NCI-H1092 treated with DMSO at 0.1 percent for 48 hours (cell line): ENCODE measurements around the gene RAB11A.
A peak's percentile ranks its signal among the peaks of the same experiment; 100 is the strongest.

Experiments used
- DNase-seq: peaks from one replicate; lab custom pipeline; 2025; lab: John Stamatoyannopoulos, UW

The RAB11A gene

GRCh38 chr15:65869126-65869953, at the start of gene RAB11A:
Gene RAB11A (plus strand): TSS chr15:65869491. CDS start chr15:65869586, 95 bp downstream.
- peak; percentile 91 for DNase-seq

DNA sequence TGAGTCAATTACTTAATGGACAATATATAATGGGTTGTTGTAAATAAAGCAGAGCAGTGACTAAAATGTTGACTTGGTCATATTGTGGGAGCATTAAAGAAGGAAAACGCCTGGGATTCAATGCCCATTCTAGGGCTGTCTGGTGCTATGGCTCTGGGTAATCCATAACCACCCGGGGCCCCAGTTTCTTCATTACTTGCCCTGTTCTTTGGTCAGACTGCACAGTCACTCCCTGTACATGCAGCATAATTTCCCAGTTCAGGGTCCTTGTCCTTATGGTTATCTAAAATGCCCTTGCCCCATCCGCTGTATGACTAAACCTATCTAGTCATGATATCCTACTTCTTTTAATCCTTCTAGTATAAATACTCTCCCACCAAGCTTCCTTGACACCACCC, 49.7 kb upstream of the RAB11A start:
- peak; percentile 6 for DNase-seq

GRCh38 chr15:65821070-65821469, 48.2 kb upstream of the RAB11A start:
- DNase-seq, result no peak

DNA sequence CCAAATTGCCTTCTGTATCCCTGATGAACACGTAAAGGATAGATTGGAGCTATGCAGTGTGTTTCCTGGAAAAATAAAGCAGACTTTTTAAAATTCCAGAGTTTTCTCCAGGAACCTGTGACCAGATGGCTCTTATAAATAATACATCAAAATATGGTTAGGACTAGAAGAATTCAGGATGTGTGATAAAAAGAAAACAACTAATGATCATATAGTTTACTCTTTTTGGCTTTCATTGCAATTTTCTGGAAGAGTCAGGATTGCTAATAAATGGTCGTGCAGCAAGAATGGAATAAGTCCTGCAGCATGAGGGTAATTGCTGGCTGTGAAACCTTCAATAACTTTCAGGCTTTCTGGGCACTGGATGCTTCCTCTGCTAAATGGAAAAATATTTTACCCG, 47.0 kb upstream of the RAB11A start:
- no peak for DNase-seq

DNA sequence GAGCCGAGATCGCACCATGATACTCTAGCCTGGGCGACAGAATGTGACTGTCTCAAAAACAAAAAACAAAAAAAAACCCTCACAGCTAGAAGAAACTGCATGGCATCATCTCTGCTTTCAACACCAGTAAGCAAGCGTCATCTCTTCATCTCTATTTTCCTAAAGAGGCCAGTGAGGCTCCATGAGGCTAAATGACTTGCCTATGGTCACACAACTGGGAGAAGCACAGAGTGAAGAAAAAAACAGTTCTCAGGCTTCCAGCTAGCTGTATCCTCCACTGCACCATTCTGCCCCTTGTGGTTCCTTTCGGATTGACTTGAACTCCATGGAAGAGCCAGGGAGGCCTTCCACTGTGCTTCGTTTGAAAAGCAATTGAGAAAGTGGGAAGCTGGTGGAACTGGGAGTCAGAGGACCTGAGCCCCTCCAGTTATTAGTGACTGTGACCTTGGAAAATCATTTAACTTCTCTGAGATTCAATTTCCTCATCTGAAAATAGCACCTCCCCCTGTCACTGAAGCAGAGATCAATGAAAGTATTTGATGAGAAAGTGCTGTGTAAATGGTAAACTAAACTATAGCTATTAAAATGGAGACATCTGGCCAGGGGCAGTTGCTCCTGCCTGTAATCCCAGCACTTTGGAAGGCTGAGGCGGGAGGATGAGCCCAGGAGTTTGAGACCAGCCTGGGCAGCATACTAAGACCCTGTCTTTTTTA, 45.1 kb upstream of the RAB11A start:
- DNase-seq, result peak; percentile 44

DNA sequence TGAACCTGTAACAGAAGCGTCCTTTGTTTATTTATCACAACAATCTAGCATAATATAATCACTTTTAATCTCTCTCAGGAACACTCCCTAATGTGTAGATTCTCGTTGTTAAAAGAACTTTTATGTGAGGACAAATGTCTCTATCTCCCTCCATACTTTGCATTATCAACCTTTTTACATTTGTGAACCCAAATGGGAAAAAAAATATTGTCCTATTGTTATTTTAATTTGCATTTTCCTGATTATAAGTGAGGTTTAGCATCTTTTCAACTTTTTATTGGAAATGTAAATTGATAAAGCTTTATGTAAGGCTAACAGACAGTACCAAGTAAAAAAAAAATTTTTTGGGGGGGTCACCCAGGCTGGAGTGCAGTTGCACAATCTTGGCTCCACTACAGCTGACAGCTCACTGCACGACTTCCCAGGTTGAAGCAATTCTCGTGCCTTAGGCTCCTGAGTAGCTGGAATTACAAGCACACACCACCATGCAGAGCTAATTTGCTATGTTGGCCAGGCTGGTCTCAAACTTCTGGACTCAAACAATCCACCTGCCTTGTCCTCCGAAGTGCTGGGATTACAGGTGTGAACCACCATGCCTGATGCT, 44.2 kb upstream of the RAB11A start:
- no peak for DNase-seq

DNA sequence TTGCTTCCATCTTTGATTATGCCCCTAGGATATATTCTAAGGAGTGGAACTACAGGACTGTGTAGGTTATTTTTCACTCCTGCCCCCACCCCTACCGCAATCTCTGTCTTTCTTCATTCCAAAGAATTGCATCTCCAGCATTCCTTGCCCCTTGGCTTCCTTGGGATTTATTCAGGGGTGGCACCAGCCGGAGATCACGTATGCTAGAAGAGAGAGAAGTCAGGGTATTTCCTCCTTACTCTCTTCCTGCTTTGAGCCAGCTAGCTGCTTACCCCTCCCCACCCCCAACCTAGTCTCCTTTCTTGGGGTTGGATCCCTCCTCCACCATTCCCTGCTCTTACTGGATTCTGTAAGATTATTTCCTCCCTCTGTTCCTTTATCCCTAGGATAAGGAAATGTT, 42.2 kb upstream of the RAB11A start:
- DNase-seq, result no peak

- DNase-seq, result no peak
Measured at GRCh38 chr15:65828585-65828984, 40.7 kb upstream of the RAB11A start.

- peak; percentile 43 for DNase-seq
Measured at GRCh38 chr15:65829130-65829764, 40.0 kb upstream of the RAB11A start.

DNA sequence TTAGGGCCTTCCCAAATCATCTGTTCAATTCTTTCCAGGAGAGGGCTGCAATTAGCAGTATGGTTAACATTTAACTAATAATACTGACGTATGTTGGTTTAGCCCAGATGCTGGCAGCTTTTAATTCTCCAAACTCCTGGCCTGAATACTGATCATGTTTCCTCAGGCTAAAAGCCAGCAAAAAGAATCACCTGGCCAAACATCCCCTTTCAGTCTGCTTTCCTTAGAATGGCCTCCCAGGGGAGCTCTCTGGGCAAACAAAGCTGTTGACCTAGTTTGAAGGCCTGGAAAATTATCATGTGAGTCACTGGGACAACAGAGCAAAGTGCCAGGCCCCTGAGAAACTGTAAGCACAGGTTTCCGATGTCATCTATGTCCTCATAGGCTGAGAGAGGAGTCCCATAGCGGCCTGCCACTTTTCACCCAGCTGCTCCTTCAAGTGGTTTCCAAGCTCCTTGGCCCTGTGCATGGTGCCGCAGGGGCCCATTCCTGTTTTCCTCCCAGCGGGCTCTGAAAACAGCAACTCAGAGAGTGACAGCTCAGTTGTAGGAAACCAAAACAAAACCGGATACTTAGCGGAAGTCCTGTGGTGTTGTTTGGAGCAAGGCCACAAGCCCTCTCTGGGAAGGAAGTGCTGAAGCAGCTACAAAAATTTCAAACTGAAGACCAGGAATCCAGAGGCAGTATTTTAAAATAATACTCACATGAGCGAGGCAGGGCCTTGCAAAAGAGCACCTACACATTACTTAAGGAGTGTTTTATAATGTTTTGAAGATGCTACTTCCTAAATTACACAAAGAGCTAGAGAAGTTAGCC, 36.5 kb upstream of the RAB11A start:
- peak; percentile 99 for DNase-seq

DNA sequence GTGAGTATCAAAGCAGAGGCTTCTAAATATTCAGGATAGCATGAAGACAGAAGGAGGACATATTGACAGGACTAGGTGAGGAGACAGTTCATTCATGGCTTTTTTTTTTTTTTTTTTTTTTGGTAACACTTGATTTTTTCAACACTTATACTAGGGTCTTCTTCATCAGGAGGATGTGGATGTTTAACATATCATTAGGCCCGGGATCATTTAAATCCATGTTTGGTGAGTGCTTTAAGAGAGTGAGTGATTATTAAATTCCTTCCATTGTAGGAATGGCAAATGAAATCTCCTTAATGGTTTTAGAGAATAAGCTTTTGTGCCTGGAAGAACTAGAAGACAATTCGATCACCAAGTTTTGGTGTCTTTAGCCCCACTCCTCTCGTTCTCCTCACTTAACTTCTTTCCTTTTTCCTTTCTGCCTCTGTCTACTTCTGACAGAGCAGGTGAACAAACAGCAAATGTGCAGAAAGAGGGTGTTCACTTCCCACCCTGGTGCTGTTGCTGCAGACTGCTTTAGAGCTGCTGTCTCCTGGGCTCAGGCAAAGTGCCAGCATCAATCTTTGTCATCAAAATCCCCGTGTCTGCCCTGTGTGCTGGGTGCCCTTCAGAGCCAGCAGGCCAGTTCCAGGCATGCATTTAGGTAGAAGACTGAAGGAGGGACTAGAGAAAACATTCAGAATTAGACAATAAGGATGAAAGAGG, 35.6 kb upstream of the RAB11A start:
- DNase-seq, result peak; percentile 74

DNA sequence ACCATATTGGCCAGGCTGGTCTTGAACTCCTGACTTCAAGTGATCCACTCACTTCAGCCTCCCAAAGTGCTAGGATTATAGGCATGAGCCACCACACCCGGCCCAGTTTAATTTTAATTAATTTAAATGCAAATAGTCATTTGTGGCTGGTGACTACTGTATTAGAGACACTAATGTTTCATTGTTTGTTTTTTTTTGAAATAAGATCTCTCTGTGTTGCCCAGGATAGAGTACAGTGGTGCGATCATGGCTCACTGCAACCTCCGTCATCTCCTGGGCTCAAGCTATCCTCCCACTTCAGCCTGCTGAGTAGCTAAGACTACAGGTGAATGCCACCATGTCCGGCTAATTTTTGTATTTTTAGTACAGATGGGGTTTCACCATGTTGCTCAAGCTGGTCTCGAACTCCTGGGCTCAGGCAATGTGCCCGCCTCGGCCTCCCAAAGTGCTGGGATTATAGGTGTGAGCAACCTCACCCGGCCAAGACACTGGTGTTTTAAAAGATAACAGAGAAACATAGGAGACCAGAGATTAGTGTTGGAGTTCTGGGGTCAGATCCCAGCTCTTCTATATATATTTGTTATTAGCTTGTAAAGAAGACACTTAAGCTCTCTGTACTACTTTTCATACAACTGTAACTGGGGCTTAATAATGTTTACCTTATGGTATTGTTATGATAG, 34.5 kb upstream of the RAB11A start:
- DNase-seq, result no peak

DNA sequence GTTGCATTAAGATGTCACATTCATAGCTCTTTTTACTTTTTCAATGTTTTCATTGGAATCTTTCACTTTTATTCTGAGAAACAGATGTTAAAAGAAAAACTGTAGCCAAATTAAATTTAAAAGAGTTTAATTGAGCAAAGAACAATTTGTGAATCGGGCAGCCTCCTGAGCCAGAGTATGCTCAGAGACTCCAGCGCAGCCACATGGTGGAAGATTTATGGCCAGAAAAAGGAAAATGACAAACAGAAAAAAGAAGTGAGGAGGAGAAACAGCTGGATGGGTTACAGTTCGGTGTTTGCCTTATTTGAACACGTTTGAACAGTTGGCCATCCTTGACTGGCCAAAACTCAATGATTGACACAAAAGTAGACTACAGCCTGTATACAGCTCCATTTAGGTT, 33.8 kb upstream of the RAB11A start:
- DNase-seq, result no peak

GRCh38 chr15:65836665-65837064, 32.6 kb upstream of the RAB11A start:
- DNase-seq, result no peak

- DNase-seq, result no peak
Measured at GRCh38 chr15:65837301-65838294, 31.7 kb upstream of the RAB11A start.

- no peak for DNase-seq
Measured at GRCh38 chr15:65839354-65839901, 29.9 kb upstream of the RAB11A start.

GRCh38 chr15:65839985-65840384, 29.3 kb upstream of the RAB11A start:
- no peak for DNase-seq

GRCh38 chr15:65841121-65841930, 28.0 kb upstream of the RAB11A start:
- DNase-seq, result no peak
